Panc1 (cell line): ENCODE results near the gene ATP6V0D1. TPM values are rescaled to one million over a fixed set of nuclear protein-coding genes. Genes with fewer than 3 reads are reported as not detected.

Experiments
- ATAC-seq: fragments of 200-7000 bp; cut with Tn5 transposase; 2 replicates; pipeline ENCODE4 v1.9.1; 2020; ENCODE audit warnings: mild to moderate bottlenecking, moderate library complexity
- BruUV-seq: library from RNA; stranded (reverse); fragments of 400-500 nt; replicated peaks from 2 replicates; lab custom pipeline; 2021; lab: Mats Ljungman, UMichigan
- CTCF ChIA-PET: fragments of 300-600 bp; sonication (Branson Sonifier 250); formaldehyde crosslinking; loops from one replicate; lab custom pipeline; 2022; ENCODE audit warnings: antibody characterized with exemption; lab: Charles Lee
- POLR2A ChIA-PET: fragments of 300-600 bp; sonication (Branson Sonifier 250); formaldehyde crosslinking; loops from one replicate; lab custom pipeline; 2022; ENCODE audit warnings: antibody characterized with exemption; lab: Charles Lee
- DNase-seq: peaks from one replicate; pipeline ENCODE4 v3.0.0-alpha.2; 2010; ENCODE audit warnings: low read depth, low spot score
- H3K27ac ChIP-seq: 2 replicates; pipeline ENCODE4 v1.5.1; 2011; ENCODE audit warnings: mild to moderate bottlenecking, low read length, inconsistent platforms
- H3K27me3 ChIP-seq: fragments of 200-500 bp; sonication (Bioruptor generic); 2 replicates; pipeline ENCODE4 v1.6.0; 2014; ENCODE audit warnings: low read length, inconsistent platforms; ENCODE audit not compliant: control insufficient read depth, insufficient read depth
- H3K36me3 ChIP-seq: fragments of 200-500 bp; sonication (Bioruptor generic); 2 replicates; pipeline ENCODE4 v1.5.1; 2014; ENCODE audit warnings: inconsistent platforms, mild to moderate bottlenecking, low read length, moderate library complexity; ENCODE audit not compliant: control insufficient read depth, insufficient read depth
- H3K4me1 ChIP-seq: 2 replicates; pipeline ENCODE4 v1.5.1; 2011; ENCODE audit warnings: inconsistent platforms, mild to moderate bottlenecking, low read length, moderate library complexity; ENCODE audit not compliant: control insufficient read depth, insufficient read depth
- H3K4me3 ChIP-seq, 2 experiments: 2 replicates each; pipeline ENCODE4 v1.5.1; 2011 to 2012; ENCODE audit warnings: low read depth in 2 of 2, low read length in 2 of 2, mild to moderate bottlenecking in 2 of 2, inconsistent platforms in 1 of 2, moderate library complexity in 1 of 2
- H3K9me3 ChIP-seq: fragments of 200-500 bp; sonication (Bioruptor generic); 2 replicates; pipeline ENCODE4 v1.5.1; 2014; ENCODE audit warnings: low read depth, mild to moderate bottlenecking, inconsistent platforms, low read length, moderate library complexity; ENCODE audit not compliant: control insufficient read depth, insufficient read depth
- CTCF ChIP-seq: fragments of 450-650 bp; IDR thresholded peaks from 2 replicates; pipeline ENCODE4 v1.5.1; 2017; ENCODE audit warnings: mild to moderate bottlenecking
- POLR2AphosphoS5 ChIP-seq: IDR thresholded peaks from 2 replicates; pipeline ENCODE4 v1.6.1; 2012; ENCODE audit warnings: mild to moderate bottlenecking, low read depth, low read length, moderate library complexity
- SIN3A ChIP-seq: IDR thresholded peaks from 2 replicates; pipeline ENCODE4 v1.6.1; 2012; ENCODE audit warnings: low read depth, mild to moderate bottlenecking, low read length, moderate library complexity, borderline replicate concordance; ENCODE audit not compliant: insufficient read depth
- TCF7L2 ChIP-seq: IDR thresholded peaks from 2 replicates; pipeline ENCODE4 v1.6.1; 2011; ENCODE audit warnings: mild to moderate bottlenecking, low read depth, low read length, inconsistent platforms
- in situ Hi-C: cut with HindIII; loops from 2 replicates; pipeline ENCODE4 v1.10.0; 2016; ENCODE audit warnings: low sequenced_read_pairs, low pct_unique_long_range_greater_than_20kb
- intact Hi-C: fragments of 100-400 bp; cut with micrococcal nuclease; formaldehyde crosslinking; loops from one replicate; pipeline ENCODE4 v1.10.0; 2022; ENCODE audit not compliant: unreplicated experiment
- total RNA-seq: library from RNA; stranded (reverse); gene quantifications from one replicate; pipeline ENCODE4 v1.2.1, GENCODE V29; 2021; ENCODE audit not compliant: unreplicated experiment
- TF ChIP-seq, protein P1 (sequence below), 2 experiments: IDR thresholded peaks; 2 replicates each; pipeline ENCODE4 v1.6.1; 2011 to 2012; ENCODE audit warnings: low read depth in 2 of 2, control low read depth in 1 of 2, low read length in 1 of 2, mild to moderate bottlenecking in 1 of 2, moderate library complexity in 1 of 2; ENCODE audit not compliant: insufficient read depth in 1 of 2

ATP6V0D1 gene
- total RNA-seq, 1 experiment from 2014 or later, result 70.8 TPM

- Histone ChIP-seq H3K4me3 (no peak overlapping the region), H3K27me3 (no peaks in the 10 kb centered on the region), H3K27ac (no peak overlapping the region), H3K4me1 (no peaks in the 10 kb centered on the region), H3K9me3 (no peaks in the 10 kb centered on the region), H3K36me3 (no peaks in the 10 kb centered on the region)
- ChIA-PET CTCF (no interaction called here), POLR2A (no interaction called here)
- ATAC-seq, result no peak
- in situ Hi-C loops (no loop called here), intact Hi-C loops (no loop called here)
- no TSS peak for BruUV-seq
- TF ChIP-seq TCF7L2 (no peak), POLR2AphosphoS5 (no peak), SIN3A (no peak), CTCF (no peak)
- TF ChIP-seq, protein P1, sequence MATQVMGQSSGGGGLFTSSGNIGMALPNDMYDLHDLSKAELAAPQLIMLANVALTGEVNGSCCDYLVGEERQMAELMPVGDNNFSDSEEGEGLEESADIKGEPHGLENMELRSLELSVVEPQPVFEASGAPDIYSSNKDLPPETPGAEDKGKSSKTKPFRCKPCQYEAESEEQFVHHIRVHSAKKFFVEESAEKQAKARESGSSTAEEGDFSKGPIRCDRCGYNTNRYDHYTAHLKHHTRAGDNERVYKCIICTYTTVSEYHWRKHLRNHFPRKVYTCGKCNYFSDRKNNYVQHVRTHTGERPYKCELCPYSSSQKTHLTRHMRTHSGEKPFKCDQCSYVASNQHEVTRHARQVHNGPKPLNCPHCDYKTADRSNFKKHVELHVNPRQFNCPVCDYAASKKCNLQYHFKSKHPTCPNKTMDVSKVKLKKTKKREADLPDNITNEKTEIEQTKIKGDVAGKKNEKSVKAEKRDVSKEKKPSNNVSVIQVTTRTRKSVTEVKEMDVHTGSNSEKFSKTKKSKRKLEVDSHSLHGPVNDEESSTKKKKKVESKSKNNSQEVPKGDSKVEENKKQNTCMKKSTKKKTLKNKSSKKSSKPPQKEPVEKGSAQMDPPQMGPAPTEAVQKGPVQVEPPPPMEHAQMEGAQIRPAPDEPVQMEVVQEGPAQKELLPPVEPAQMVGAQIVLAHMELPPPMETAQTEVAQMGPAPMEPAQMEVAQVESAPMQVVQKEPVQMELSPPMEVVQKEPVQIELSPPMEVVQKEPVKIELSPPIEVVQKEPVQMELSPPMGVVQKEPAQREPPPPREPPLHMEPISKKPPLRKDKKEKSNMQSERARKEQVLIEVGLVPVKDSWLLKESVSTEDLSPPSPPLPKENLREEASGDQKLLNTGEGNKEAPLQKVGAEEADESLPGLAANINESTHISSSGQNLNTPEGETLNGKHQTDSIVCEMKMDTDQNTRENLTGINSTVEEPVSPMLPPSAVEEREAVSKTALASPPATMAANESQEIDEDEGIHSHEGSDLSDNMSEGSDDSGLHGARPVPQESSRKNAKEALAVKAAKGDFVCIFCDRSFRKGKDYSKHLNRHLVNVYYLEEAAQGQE (IDR thresholded peaks at IDR 0.05; ENCODE audit: insufficient read depth in 1 of 2, low read depth in 2 of 2, low read length in 1 of 2), result no peak
- DNase-seq, result no peak
Observed at GRCh38 chr16:67437513-67437912, 43.4 kb downstream of the ATP6V0D1 start.

- Histone ChIP-seq H3K9me3 (no peaks in the 10 kb centered on the region), H3K36me3 (no peaks in the 10 kb centered on the region), H3K4me3 (no peak overlapping the region), H3K27me3 (no peaks in the 10 kb centered on the region), H3K27ac (no peak overlapping the region), H3K4me1 (peaks cover 2% of the 10 kb centered on the region; the same call in 1 of the 2 replicates)
- ATAC-seq (no peak), DNase-seq (no peak)
- no TSS peak for BruUV-seq
- in situ Hi-C loops, result no loop called here
- ChIA-PET CTCF (no interaction called here), POLR2A (no interaction called here)
- intact Hi-C loops, result no loop called here
- no peak for TF ChIP-seq SIN3A
- TF ChIP-seq POLR2AphosphoS5, result no peak
- TF ChIP-seq TCF7L2, result no peak
- TF ChIP-seq CTCF, result no peak
- TF ChIP-seq, protein P1 (IDR thresholded peaks at IDR 0.05; ENCODE audit: insufficient read depth in 1 of 2, low read depth in 2 of 2, low read length in 1 of 2), result no peak
Observed at GRCh38 chr16:67436640-67437193, 44.2 kb downstream of the ATP6V0D1 start.
